GM21723 (cell line): ENCODE results near the gene HDGFL2.

ENCODE experiments used
- ATAC-seq: cut with Tn5 transposase; IDR thresholded peaks from one replicate; pipeline ENCODE4 v1.9.1; 2021; ENCODE audit warnings: mild to moderate bottlenecking, moderate library complexity; ENCODE audit not compliant: unreplicated experiment

Gene HDGFL2

DNA sequence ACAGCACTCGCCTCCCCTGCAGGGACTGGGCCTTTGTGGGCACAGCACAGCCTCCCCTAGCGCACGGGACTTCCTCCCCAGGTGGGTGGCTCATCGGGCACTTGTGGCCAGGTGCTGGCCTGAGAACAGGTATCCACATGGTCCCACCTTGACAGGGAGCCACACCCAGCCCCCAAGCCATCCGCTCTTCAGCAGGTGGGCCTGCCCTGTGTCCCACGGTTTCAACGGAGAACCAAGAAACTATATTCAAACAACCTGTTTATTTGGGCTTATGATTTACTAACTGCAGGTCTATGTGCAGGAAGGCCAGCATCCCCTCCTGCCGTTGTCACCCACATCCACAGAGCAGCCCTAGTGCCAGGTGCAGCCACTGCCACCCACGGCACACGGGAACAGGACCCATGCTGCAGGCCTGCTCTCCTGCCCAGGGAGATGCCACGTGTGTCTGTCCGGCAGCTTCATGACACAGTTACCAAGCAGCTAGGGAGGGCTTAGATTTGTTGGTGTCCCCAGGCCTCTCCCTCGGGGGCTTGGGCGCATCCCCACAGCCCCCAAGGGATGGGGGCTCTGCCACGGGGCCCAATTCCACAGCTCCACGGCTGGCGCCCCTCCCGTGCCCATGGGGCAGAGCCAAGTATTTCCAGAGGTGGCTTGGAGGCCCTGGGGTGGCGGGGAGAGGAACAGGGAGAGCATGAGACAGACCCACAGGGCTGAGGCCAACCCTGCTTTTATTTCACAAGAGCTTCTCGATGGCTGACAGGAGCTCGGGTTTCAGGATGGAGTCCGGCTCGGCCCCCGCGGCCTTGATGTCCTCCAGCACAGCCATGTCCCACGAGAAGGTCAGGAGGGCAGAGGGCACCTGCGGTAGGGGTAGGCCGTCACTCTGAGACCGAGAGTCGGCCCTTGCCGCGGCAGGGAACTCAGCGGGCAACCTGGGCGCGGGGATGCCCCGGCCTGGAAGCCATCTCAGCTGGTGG, 27.0 kb upstream of the HDGFL2 start:
- ATAC-seq, result no peak

DNA sequence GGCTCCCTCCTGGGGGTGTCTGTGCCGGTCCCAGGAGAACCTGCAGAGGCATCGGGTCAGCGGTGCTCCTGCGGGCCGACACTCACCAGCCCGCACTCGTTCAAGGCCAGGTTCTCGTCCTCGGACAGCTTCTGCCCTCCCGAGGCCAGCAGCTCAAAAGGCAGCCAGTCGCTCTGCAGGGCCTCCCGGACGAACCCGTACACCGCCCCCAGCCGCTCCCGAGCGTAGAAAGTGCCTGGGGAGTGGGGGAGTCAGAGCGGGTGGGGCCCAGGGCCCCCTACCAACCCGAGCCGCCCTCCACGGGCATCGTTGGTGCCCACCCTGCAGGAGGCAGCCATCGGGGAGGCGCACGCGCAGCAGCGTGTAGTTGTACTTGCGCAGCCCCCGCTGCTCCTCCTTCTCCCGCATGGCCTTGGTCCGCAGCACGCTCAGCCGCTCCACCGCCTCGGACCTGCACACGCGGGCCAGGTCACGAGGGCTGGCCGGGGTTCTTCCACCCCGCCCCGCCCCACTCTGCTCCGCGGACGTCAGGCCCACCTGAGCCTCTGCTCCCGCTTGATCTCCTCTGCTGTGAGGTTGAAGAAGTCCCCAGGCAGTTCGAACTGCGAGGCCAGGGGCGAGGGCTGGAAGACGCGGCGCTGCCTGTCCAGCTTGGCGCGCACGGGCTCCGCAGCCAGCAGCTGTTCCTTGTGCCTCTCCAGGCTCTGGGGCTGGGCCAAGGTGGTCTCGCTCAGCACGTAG, 26.0 kb upstream of the HDGFL2 start:
- ATAC-seq, result no peak

DNA sequence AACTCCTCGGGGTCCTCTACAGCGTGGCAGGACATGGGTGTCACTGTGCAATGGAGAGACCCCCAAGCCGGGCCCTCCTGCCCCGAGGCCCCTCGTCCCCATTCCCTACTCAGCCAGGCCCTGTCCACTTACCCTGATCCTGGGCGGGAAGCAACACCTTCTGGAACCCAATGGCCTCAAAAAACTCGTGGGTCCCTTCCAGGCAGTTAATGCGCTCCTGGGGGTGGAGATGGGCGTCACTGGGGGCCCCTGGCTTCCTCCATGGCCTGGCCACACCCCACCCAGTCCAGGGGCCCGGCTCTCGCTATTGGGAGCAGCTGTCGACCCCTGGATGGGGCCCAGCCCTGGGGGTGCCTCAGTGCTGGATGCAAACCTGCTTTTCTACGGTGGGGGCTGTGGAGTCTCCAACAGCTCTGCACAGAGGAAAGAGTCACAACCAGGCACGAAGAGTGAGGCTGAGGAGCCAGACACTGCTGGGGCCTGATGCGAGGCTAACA, 25.3 kb upstream of the HDGFL2 start:
- ATAC-seq, result no peak

DNA sequence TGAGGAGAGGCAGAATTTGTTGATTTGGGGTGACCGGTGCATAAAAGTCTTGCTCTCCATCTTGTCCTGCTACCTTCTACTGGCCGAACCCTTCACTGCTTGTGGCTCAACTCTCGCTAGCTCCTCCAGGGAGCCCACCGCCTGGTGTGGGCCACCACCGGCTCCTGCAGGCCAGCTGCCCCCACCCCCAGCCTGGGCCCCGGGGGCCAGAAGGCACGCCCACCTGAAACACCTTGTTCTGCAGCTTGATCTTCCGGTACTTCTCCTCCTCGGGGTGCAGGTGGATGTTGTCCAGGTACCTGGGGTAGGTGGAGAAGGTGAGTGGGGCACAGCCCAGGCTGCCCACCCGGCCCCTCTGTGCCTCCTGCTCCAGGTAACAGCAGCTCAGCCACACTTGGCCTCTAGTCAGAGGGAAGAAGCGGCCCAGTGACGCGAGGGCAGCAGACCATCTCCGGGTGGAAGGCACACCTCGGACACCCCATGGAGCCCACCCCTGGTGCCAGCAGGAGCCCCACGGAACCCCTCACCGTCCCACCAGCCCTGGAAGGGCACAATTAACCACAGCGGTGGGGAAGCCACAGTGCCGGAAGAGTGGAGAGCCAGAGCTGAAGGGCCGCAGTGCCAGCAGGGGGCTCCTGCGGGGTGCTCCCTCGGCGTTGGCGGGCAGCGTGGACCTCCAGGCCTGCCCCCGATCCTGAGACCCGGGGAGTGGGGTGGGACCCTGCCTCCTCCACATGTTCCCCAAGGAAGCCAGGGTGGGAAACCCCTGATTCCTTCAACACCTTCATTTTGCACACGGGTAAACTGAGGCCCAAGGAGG, 24.6 kb upstream of the HDGFL2 start:
- ATAC-seq, result no peak

DNA sequence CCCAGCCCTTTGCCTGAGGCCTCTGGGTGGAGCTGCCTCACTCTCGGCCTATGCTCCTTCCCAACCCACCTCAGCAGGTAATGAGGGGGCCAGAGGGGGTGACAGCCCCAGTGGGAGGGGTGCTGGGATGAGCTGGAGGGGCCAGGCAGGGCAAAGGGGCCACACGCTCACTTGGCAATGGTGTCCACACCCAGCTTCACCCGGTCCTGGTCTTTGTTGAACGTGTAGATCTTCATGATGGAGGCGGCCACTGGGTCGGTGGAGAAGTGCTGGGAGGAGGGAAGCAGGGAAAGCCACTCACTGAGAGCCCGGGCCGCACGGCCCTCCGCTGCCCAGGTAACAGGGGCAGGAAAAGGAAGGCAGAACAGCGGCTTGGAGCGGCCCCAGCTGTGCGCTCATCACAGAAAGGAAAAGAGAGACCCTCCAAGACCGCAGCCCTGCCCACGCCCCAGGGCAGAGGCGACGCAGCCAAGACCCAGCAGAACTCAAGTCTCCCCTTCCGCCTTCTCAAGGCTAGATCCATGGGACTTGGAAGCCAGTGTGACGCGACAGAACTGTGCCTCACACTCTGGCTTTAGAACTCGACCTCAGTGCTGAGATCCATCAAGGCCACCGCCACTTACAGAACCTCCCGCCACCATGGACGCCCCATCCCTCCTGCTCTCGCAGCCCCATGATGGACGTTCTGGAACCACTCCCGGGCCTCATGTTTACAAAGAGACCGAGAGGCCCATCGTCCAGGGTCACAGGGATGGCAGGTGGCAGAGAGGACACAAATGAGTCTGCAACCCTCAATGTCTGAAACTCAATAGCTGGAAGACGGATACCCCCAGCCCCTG, 23.7 kb upstream of the HDGFL2 start:
- ATAC-seq, result no peak

DNA sequence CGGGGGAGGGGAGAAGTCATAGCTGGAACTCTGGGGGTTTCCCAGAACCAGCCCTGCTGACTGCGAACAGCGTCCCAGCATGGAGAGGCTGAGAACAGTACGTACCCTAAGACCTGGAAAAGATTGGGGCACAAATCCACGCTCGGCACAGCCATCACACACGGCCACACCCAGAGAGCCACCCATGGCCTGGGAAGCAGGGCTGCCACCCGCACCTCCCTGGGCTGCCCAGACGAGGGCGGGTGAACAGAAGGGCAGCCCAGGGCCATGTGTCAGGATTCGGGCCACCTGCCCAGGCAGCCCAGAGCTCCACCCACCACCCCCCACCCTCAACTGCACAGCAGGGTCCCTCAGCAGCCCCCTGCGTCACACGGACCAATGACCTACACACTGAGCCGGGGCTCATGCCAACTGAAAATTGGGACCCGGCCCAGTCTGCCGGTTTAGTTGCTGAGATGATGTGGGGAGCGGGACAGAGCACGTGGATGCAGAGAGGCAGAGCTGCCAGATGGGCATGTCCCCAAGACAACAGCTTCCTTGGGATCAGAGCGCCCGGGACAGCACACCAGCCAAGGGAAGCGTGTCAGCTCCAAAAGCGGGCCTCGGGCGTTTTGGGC, 23.0 kb upstream of the HDGFL2 start:
- no peak for ATAC-seq

DNA sequence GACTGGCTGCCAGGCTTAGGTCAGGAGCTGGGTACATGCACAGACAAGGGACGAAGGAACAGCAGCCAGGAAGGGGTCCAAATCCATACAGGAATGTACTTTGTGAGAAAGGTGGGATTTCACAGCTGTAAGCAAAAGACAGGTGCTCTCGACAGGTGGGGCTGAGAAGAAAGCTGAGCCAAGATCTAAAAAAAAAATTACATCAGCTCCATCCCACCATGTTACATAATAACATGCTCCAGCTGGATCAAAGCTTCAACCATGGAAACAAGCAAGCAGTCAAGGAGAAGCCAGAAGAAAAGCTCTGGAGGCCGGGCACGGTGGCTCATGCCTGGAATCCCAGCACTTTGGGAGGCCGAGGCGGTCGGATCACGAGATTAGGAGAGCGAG, 22.5 kb upstream of the HDGFL2 start:
- no peak for ATAC-seq

DNA sequence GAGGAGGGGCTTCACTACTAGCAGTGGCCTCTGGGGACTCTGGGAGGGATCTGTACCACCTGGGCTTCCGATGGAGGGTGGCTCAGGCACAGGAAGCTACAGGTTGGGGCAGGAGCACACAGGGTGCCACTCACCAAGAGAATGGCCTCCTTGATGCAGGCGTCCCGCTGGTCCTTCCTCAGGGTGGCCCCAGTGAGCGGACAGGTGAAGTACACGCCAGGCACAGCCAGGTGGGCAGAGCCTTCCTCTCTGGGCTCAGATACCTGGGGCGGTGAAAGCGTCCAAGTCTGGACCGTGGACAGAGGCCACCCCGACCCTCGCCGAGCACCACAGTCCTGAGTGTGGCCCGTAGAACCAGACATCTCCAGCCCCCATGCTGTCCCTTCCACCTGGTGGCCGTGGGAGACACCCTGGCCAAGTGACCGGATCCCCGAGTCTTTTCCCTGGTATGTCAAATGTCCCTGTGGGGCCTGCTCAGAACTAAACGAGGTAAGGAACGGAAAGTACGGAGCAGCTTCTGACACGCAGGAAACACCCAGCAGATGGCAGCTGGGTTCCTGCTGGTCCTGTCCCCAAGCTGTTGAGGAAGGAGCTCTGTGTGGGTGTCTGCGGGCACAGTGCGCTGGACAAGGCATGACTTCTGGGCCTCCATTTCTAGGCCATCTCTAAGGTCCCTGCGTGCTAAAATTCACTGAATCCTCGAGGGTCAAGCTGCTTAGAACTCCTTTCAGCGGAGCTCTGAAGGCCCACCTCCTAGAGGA, 19.7 kb upstream of the HDGFL2 start:
- no peak for ATAC-seq

DNA sequence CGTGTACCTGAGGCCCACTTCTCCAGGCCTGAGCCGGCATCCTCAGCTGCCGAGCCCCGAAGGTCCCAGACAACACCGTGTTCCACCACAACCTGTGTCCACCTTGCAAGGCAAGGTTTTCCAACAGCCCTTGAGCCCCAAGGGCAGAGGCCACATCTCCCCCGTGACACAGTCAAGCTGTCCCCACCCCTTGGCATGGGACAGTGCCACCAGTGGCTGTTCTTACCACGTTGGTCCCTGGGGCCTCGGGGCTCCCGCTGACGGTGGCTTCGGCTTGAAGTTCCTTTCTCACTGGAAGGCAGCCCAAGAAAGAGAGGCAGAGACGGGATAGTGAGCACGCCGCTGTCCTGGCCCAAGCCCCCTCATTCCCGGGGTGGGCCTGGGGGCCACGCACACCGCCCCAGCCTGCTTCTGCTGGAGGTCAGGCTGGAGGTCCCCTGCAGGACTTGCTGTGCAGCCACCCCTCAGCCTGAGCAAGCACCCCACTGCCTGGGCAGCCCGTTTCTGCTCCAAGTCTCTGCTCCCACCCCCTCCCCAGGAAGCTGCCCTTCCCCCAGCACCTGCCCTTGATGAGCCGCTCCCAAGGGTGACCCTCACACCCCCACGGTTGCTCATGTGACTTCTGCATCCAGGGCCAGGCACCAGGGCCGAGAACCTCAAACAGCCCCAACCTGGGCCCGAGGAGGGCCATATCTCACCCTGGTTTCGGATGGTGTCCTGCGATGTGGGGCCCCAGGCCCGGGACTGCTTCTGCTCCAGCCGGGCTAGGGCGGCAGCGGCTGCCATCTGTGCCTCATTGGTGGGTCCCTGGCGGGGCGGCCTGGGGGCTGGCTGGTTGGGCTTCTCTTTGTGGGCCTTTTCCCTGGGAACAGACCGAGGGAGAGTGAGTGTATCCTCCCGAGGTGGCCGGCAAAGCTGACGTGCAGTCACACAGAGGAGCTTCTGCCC, 18.6 kb upstream of the HDGFL2 start:
- ATAC-seq, result no peak

DNA sequence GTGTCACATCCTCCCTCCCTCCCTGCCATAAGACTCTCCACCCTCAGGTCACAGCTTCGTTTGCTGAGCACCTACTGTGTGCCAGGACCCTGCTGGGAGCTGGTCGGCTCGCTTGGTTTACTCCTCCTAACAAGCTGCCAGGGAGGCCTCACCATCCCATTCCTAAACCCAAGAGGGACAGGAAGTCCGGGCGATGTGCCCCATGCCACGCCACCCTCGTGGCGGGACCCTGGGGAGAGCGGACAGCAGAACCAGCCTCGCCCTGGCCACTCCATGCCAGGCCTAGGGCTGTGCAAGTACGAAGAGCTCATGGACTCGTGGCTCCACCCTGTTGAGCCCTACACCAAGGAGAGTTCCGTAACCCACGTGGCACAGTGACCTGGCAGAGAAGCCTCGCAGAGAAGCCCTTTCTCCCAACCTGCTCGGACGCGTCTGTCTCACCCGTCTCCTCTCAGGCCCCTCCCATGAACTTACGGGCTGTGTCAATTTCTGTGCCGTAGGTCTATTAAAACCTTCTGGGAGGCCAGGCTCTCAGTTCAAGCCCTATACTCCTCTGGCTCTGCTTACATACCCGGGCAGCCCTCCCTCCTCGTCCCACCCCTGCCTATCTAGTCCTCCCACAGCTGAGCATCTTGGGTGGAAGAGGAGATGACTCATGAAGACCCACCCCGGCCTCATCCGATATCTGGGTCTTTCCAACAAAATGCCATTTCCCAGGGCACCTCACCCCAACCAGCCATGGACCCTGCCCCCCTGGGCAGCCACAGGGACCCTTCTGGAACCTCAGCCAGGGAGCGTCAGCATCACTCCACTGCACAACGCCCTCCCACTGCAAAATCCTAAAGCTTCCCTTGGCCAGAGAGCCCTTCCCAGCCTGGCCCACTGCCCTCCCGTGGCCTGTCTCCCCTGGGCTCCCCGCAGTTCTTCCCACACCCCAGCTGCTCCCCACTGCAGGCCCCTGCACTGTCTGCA, 17.1 kb upstream of the HDGFL2 start:
- ATAC-seq, result no peak

DNA sequence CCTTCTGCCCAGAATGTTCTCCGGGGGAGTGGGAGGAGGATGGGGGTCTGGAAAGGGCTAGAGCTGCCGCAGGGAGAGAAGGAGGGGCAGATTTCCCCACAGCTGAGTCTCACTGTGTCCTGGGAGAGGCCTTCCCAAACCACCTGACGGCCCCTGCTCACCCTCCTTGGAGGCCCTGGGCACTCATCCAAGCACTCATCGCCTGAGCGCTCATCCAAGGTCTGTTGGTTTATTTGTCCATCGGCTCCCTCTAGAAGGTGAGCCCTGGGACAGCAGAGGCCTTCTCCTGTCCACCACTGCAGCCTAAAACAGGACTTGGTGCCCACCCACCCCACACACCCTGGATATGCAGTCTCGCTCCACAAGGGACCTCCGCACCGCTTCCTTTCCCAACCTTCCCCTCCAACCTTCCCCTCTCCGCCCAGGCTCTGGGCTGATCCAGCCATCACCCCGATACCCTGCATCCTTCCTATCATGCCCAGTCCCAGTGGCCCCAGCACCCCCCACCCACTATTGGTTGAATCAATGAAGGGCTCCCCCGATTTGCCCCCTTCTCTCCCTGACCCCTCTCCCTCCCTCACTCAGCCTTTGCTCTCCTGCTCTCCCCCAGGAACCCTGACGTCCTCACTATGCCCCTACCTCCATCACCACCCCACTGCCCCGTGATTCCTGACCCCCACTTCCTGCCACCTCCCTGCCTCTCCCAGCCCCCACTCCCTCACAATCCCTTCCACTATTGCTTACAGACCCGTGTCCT, 16.2 kb upstream of the HDGFL2 start:
- no peak for ATAC-seq

DNA sequence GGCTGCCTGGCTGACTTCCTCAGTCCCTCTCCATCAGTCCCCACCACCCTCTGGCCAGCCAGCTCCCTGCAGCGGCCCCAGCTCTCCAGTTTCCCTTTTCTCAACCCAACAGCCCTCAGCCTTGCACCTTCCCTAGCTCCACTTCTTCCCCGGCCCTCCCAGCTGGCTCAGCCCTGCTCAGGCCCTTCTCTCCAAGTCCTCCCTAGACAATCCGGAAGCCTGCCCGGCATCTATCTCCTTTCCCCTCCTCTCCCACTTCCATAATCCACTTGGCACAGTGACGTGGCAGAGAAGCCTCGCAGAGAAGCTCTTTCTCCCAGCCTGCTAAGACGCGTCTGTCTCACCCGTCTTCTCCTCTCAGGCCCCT, 15.6 kb upstream of the HDGFL2 start:
- ATAC-seq, result no peak

DNA sequence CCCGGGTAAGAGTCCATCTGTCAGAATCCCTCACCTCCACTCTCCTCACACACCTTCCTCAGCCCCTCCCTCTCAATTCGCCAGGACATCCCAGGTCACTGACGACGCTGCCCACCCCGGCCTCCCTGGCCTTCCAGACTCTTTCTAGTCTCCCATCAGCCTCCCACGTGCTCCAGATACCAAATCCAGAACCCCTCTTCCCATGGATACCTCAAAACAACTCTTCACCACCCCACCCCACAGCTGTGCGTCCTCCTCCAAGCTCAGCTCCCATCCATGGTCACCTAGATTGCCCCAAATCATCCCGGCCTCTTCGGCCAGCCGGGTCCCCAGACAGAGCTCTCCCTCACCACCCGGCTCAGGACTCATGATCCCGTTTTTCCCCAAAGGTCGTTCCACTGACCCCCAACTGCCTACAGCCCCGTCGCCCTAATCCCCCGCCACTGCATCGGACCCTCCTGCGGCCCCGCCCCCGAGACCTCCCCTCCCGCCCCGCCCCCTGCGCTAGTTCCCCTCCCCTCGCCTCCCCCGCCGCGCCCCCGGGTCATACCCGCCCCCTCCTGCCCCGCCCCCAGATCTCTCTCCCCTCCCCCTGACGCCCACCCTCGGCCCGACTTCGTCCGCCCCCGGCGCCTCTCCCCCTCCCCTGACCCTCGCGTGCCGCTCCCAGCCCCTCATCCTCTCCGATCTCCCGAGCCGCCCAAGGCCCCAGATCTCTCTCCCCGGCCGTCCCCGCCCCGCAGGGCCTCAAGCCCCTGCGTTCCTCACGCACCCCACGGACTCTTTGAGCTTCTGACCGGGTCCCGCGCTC, 15.0 kb upstream of the HDGFL2 start:
- no peak for ATAC-seq

DNA sequence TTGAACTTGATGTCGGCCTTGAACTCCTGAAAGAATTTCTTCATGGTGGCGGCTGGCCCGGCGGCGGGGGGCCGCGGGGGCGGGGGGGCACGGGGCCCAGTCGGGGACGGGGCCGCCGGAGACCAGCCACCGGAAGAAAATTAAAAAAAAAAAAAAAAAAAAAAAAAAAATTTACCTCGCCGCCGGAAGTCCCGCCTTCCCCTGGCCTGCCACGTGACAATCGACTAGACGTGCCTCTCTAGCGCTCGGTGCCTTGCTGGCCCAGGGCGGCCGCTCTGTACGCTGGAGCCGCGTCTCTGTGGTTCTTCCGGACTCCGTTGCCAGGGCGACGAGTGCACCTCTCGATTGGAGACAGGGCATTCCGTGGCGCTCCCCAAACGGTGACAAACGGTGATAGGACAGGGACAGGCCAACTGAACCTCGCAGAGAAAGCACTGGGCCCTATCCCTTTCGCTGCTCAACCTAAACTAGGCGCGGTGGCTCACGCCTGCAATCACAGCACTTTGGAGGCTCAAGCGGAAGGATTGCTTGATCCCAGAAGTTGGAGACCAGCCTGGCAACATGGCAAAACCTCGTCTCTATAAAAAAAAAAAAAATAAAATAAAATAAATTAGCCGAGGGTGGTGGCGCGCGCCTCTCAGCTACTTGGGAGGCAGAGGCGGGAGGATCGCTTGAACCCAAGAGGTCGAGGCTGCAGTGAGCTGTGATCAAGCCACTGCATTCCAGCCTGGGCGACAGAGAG, 14.3 kb upstream of the HDGFL2 start, which contains the start of gene UBXN6:
UBXN6 (minus strand) TSS at position 141 of the 742 bp plus-strand sequence; CDS start at position 44, 97 bp downstream.
- peak; percentile 86 for ATAC-seq
